ENCODE data around the gene PPCS.
A peak's percentile ranks its signal among the peaks of the same experiment; 100 is the strongest.

PPCS gene

DNA sequence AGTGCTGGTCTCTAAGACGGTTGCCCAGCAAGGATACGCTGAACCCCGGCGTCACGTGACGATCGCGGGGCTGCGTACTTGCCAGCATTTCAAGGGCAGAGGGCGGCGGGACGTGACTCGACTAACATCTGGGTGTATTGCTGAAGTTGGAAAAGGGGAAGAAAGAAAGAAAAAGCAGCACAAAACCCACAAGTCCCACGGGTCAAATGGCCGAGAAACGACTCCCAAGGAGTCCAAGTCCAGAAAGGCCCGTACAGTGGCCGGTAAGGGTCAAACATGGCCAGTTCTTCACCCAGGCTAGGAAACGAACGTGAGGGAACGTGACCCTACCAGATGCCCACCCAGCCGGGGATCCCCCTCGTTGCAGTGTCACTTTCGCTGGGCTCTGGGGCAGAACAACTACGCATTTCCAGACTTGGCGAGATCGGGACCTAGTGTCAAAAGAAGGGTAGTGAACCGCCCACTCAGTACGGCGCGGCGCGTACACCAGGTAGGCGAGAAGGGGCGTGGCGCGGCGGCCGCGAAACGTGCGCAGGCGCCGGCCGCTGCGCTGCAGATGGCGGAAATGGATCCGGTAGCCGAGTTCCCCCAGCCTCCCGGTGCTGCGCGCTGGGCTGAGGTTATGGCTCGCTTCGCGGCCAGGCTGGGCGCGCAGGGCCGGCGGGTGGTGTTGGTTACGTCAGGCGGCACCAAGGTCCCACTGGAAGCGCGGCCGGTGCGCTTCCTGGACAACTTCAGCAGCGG lies at the start of gene PPCS, which contains the start of gene ZMYND12:
Gene PPCS, plus strand, starts transcription at position 534 of the 744 bp plus-strand sequence. Its CDS starts 23 bp downstream, at position 557.
Gene ZMYND12, minus strand, starts transcription at position 13 of the 744 bp plus-strand sequence. CDS start 25 bp downstream, outside the sequence.
- peak; percentile 90 for DNase-seq (ENCODE audit: low read depth)

DNA sequence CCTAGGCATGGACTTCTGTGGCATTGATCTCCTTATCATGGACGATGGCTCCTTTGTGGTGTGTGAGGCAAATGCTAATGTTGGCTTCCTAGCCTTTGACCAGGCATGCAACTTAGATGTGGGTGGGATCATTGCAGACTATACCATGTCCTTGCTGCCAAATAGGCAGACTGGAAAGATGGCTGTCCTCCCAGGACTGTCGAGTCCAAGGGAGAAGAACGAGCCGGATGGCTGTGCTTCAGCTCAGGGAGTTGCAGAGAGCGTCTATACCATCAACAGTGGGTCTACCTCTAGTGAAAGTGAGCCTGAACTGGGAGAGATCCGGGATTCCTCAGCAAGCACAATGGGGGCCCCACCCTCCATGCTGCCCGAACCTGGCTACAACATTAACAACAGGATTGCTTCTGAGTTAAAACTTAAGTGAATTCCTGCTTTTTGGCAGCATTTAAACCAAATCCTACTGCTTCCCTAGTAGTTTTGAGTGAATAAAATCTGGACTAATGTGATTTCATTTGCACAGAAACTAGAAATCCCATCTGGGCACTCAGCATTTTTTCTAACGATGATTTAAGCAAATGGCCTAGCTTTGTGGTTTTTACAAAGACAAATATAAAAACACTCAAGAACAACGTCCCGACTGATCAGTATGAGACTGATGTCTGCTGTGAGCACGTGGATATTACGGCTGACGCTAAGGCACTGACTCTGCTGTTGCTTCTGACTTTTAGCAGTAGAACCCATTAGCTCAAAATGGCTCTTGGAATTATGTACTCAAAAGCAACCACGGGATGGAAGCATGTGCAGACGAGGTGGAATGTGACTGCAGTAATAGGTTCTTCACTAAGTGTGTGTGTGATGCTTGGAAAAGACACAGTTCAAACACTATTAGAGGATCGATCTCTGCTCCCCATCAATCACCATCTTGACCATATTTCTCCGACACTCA lies 41.5 kb upstream of the PPCS start:
- no peak for DNase-seq (ENCODE audit: low read depth)

DNA sequence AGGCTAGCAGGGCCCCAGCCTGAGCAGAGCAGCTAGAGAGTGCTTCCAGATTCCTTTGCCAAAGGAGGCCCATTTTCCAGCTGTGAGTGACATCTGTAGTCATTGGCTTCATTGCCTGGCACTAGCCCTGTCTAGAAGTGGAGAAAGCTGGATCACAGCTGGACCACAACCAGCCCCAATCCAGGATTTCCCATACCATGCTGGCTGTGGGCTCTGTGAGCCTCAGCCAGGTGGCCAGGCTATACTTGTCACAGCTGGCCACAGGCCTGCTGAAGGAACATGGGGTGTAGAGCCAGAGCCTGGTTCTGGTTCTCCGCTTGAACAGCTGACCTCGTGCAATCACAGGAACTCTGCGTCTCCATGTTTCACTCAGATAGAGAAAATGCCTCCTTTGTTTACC lies 39.2 kb upstream of the PPCS start:
- DNase-seq (ENCODE audit: low read depth): no peak

DNA sequence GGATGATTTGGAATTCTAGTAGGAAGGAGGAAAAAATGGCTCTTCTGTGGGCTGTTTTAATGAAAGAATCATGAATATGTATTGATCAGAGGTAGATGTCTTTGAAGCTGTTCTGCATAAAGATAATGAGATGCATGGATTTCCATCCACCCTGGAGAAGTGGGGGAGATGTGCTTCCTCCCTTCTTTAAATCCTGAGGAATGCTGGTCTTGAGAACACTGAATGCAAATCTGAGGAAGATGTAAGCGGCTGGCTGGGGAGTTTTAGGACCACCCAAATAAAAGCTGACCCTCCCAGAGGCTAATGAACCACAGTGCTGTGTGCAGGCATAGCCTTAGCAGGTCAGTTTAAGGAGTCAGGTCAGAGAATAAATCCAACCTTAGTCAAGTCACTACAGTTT lies 37.8 kb upstream of the PPCS start:
- no peak for DNase-seq (ENCODE audit: low read depth)

DNA sequence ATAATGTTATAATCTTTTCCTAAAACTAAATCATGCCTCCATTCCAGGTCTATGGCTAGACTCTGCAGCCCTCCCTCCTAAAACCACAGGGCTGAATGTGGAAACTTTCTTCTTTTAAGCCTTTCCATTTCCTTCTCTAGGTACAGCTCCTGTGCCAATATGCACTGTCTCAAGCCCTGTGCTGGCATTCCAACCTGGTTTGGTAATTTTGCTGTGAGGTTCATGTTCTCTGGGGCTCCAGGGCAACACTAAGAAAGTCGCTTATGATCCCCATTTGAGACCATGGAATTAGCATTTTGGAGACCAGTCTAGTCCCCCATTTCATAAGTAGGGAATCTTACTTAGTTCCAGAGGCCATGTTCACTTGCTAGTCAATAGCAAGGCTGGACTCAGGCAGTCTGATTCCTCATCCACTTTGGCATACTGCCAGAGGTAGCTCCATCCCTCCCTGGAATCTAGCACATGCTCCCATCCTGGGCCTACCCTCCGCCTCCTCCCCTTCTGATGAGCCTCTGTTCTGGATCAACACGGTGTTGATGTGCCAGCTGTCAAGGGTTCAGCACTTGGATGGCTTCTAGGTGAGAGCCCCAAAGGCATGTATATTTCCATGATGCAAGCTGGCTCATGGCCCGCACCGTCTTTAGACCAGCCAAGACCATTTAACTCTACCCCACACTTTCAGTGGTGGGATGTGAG lies 37.1 kb upstream of the PPCS start:
- no peak for DNase-seq (ENCODE audit: low read depth)

DNA sequence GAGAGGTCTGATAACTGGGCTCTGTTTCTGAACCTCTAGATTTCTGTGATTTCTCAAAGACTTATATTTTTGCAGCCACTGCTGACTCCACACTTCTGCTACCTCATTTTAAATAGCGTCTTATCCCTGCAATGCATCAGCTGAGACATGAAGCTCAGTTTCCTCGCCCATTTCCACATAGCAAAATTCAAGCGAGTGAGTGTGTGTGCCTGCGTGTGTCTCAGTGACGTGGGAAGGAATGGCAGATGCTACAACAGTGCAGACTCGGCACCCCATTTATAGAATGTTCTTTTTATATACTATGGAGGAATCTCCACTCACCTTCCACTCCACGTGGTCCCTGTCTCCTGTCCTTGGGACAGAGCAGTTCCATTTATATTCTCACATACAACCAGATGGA lies 36.2 kb upstream of the PPCS start:
- DNase-seq (ENCODE audit: low read depth): no peak

DNA sequence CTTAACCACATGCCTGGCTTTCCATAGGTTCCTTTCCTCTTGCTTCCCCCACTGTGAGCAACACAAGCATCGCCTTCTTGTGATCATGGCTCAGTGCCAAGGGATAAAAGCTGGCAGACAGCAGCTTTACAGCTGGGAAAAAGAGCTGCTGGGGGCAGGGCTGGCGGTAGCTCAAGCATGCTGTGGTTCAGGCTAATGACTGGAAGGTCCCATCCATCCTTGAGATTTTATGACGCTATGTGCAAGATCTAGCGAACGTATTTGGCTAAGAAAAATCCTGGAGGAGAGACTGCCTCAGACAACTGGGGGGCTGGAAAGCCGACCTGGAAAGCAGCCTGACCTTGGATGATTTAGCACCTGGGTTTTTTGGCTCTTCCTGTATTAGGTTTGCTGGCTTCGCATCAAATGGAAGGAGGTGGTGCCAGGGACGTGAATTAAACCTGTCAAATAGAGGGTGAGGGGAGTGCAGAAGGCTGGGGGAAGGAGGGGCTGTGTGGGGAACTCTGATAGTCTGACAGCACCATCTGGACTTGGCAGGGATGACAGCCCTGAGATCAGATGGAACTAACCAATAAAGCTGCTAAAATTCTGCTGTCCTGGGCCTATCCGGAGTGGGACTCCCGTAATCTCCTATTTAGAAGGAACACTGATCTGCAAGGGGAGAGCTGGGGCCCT lies 35.3 kb upstream of the PPCS start:
- no peak for DNase-seq (ENCODE audit: low read depth)

DNA sequence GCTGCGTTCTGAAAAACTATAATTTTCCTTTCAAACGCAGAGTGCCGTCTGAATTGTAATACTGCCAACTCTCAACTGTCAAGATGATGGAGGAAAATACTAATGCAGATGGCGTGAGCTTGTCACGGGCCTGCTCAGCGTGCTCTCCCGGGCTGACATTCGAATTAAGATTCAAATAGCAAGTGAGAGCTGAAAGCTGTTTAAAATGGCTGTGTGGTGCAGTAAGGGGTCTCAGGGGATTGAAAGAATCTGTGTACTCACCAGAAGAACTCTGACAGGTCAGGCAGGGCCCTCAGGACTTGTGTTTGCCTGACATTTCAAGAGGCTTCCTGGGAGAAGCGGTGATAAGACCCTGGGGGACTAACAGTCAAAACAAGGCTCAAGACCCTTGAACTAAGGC lies 33.6 kb upstream of the PPCS start:
- DNase-seq (ENCODE audit: low read depth): no peak

DNA sequence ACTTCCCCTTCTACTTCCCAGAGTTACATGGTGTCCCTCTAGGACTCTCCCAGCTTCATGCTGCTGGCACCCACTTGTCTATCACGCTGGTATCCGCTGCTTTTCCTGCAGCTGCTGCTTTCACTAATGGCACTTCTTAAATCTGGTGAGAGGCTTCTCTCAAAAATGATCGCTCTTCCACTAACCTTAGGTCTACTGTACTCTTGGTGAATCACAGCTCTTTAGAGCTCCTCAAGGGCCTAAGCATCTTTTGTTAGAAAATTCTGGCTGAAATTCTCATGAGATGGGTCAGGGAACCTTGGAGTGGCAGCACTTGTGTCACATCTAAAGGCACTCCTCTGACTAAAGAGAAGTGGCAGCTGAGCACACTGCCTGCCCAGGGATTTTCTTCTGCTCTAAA lies 32.7 kb upstream of the PPCS start:
- DNase-seq (ENCODE audit: low read depth): no peak

DNA sequence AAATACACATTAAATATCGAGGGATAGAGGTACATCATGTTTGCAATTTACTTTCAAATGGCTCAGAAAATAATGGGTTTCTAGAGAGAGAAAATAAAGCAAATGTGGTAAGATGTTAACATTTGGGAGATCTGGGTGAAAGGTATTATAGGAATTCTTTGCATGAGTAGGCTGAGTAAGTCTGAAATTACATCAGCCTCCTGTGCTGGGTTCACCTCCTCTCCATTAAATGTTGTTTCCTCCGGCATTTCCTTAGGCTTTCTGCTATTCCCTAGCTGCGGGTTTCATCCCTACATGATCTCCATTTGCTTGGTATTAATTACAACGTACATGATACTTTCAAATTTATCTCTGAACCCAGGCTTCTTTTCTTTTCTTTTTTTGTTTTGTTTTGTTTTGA lies 32.1 kb upstream of the PPCS start:
- no peak for DNase-seq (ENCODE audit: low read depth)

DNA sequence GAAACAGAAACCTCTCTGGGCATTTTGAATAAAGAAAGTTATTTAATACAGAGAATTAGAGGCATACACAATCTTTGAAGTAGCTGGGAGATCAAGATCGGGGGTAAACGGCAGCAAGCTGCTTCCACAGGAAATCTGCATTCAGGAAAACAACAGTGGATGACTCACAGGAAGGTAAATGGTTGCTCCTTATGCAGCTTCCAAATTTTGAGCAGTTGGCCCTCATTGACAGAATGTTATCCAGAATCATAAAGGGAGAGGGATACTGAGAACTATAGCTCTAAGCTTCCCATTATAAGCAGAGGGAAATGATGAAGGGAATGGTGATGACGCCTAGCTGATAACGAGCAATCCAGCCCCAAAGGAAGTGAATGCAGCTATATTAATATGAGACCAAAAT lies 29.1 kb upstream of the PPCS start:
- no peak for DNase-seq (ENCODE audit: low read depth)

DNA sequence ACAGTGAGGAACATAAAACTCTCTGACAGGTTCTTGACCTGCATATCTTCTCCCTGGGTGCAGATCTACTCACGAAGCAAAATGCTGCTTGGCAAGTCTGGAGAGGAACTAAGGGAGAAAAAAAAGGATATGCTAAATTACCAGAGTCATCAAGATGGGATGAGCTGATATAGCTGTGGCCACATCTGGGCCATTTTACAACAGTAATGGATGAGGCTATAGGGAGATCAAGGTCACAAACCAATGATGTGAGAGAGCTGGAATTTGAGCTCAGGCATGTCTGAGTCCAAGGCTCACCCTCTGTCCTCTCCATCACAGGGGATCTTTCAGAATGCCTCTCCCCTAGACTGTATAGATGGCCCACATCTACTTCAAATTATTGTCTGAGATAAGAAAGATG lies 26.7 kb upstream of the PPCS start:
- no peak for DNase-seq (ENCODE audit: low read depth)

DNA sequence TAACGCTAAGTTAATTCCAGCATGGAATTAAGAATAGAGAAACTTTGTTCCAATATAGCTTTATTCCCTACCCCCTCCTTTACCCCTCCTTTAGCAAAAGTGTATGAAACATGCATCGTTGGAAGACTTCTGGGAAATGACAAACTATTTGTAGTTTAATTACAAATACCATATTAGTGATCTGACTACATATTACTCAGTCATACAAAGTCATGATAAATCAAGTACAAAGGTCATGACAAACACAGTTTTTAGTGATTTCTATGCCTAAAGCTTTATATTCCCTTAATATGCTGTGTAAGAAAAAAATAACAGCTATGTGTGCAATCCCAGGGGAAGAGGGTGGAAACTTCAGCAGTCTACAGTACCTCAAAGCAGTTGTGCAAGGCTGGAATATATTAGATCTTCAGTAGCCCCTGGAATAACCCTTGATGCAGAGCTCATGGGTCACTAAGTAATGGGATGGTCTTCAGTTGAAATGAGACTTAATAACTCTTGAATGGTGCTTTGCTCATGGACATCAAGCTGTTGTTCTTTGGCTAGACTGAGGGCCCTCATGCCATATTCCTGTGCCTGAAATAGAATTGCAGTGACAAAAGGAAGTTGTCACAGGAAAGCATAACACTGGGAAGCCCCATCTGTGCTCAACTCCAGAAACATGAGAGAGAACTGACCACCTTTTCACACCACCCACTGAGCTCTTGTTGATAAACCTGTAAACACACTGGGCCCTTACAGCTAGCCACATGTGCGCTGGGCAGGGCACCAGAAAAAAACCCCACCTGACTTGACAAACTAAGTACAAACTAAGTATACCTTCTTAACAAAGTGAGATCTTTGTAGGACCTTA lies 25.8 kb upstream of the PPCS start:
- no peak for DNase-seq (ENCODE audit: low read depth)

DNA sequence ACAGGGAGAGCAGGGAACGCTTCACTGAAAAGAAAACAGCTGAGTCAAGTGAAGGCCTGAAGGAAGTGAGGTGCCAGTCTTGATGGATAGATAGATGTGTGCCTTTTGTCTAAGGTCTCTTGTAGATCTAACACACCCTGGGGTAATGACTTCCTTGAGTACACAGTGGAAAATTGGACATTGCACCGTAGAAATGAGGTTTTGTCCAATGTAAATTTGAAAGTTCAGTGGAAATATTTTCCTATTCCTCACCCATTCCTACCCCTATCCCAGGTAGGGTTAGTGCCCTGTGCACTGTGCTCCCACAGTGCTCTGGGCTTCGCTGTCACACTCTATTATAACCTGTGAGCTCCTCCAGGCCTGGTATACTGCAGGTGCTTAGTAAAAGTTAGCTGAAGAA lies 24.8 kb upstream of the PPCS start:
- no peak for DNase-seq (ENCODE audit: low read depth)

DNA sequence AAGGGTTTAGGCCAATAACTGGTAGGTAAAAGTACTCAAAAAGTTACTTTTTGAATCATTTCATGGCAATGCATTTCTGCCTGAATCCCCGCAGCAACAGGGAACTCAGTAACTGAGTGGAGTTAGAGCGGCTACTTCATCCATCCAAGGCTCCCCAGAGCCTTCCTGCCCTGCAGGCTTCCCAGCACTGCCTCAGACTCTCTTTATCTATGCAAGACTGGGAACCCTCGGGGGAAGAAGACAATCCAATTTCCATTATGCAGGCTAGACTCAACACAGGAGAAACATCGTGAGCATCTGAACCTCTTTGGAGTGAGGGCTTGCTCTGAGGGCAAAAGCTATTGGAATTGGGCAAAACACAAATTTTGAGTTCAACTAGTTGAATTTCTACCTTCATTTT lies 23.6 kb upstream of the PPCS start:
- DNase-seq (ENCODE audit: low read depth): no peak

DNA sequence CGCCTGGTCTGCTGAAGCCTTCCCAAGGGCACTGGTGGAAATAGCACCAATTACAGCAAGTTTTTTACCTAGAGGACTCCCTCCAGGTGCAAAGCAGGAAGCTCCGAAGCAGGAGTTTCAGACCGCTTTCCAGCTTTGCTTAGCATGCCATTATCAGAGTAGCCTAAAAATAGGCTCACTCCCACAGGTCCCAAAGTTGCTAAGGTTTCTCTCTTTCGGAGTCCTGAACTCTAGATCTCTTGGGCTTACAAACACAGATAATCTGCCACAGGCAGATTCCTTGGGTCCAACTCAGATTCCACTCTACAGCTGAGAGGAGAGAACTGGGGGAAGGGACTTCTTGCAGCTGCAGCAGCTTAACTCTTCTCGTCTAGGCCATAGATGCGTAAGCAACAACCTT lies 23.0 kb upstream of the PPCS start:
- no peak for DNase-seq (ENCODE audit: low read depth)

DNA sequence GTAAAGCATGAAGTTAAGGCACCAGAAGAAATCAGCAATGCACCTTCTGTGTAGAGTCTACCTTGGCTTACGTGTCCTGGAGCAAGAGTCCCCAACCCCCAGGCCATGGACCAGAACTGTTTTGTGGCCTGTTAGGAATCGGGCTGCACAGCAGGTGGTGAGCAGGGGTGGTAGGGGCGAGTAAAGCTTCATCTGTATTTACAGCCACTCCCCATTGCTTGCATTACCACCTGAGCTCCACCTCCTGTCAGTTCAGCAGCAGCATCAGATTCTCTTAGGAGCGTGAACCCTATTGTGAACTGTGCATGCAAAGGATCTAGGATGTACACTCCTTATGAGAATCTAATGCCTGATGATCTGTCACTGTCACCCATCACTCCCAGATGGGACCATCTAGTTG lies 22.0 kb upstream of the PPCS start:
- DNase-seq (ENCODE audit: low read depth): no peak

DNA sequence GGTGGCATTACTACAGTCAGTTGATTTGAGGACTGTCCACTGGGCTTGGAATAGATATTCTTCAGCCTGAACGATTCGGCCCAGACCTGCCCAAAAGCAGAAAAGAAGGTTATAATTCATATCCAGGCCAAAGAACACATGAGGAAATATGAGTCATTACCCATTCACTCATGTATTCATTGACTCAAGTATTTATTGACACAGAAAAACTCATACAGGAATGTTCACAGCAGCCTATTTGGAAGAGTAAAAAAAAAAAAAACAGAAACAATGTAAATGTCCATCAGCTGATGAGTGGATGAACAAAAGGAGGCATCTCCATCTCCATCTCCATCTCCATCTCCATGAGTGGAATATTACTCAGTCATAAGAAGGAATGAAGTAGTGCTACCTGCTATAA lies 16.4 kb upstream of the PPCS start:
- no peak for DNase-seq (ENCODE audit: low read depth)

DNA sequence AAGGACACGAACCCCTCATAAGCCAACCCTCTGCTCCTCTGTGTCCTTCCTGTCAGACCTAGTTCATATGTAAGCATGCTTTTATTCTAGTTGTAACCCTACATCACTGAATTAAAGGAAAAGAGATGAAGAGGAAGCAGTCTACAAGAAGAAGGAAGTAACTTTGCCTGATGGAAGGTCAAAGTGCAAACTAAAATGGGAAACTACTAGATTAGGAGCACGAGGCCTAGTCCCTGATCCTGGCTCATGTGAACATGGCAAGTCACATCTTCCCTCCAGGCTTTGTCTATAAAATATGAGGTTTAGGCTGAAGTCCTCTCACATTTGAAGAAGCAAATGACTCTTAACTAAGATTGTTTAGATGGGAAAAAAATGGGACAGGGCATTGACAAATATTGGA lies 13.7 kb upstream of the PPCS start:
- DNase-seq (ENCODE audit: low read depth): no peak

DNA sequence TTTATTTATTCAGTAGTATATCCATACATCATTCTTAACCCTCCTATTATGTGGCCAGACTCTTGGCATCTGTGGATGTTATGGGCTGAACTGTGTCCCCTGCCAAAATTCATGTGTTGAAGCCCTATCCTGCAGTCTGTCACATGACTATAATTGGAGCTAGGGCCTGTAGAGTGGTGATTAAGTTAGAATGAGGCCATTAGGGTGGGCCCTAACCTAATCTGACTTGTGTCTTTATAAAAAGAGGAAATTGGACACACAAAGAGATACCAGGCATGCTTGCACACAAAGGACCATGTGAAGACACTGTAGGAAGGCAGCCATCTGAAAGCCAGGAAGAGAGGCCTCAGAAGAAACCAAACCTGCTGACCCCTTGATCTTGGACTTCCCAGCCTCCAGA lies 7.1 kb upstream of the PPCS start:
- DNase-seq (ENCODE audit: low read depth): no peak

DNA sequence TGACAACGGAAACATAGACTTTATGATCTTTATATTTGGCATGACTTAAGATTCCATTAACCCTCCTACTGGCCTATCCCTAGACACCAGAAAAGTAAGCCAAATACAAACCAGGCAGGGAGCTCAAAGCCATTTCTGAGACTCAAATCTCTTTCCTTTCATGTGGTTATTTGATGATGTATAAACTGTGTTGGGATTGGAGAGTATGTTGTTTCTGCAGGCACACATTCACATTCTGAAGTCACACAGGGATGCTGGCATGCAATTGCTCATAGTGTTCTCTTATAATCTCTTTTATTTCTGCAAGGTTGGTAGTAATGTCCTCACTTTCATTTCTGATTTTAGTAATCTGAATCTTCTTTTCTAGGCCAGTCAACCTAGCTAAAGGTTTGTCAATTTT lies 6.3 kb upstream of the PPCS start:
- no peak for DNase-seq (ENCODE audit: low read depth)

Measured in activated T-cell treated with anti-CD3 and anti-CD28 coated beads for 48 hours (primary cell).